Osteoblast (primary cell): Measurements from ENCODE around the gene DBN1. TPM values are rescaled to one million over a fixed set of nuclear protein-coding genes. Genes with fewer than 3 reads are reported as not detected.
A peak's percentile ranks its signal among the peaks of the same experiment; 100 is the strongest.

ENCODE experiments used
- DNase-seq: peaks from one replicate; pipeline ENCODE4 v3.0.0; 2011; ENCODE audit warnings: low spot score, mixed read lengths; ENCODE audit not compliant: insufficient read length; ENCODE audit errors: missing footprints
- H2AFZ ChIP-seq: 2 replicates; pipeline ENCODE4 v1.6.0; 2011; ENCODE audit warnings: mild to moderate bottlenecking, low read length
- H3K27ac ChIP-seq: 2 replicates; pipeline ENCODE4 v1.5.1; 2011; ENCODE audit warnings: mild to moderate bottlenecking, low read depth, low read length, moderate library complexity
- H3K27me3 ChIP-seq: 2 replicates; pipeline ENCODE4 v1.6.0; 2012; ENCODE audit warnings: mild to moderate bottlenecking, control low read depth, inconsistent platforms, low read length, moderate library complexity; ENCODE audit not compliant: insufficient read depth
- H3K36me3 ChIP-seq: 2 replicates; pipeline ENCODE4 v1.5.1; 2011; ENCODE audit warnings: mild to moderate bottlenecking, low read length, control low read depth, moderate library complexity; ENCODE audit not compliant: insufficient read depth
- H3K4me1 ChIP-seq: 2 replicates; pipeline ENCODE4 v1.5.1; 2011; ENCODE audit warnings: mild to moderate bottlenecking, low read length, control low read depth, moderate library complexity; ENCODE audit not compliant: insufficient read depth
- H3K4me2 ChIP-seq: 2 replicates; pipeline ENCODE4 v1.6.0; 2011; ENCODE audit warnings: mild to moderate bottlenecking, low read length; ENCODE audit not compliant: insufficient read depth
- H3K4me3 ChIP-seq: fragments of 200-600 bp; sonication (generic); 3 replicates; pipeline ENCODE4 v1.5.1; 2012; ENCODE audit warnings: mild to moderate bottlenecking, low read length, inconsistent platforms; ENCODE audit not compliant: insufficient read depth
- H3K79me2 ChIP-seq: 2 replicates; pipeline ENCODE4 v1.6.0; 2012; ENCODE audit warnings: mild to moderate bottlenecking, low read length, control low read depth, inconsistent platforms; ENCODE audit not compliant: insufficient read depth
- H3K9me3 ChIP-seq: 2 replicates; pipeline ENCODE4 v1.5.1; 2011; ENCODE audit warnings: low read depth, low read length, control low read depth
- H4K20me1 ChIP-seq: 2 replicates; pipeline ENCODE4 v1.6.0; 2012; ENCODE audit warnings: mild to moderate bottlenecking, low read length, control low read depth; ENCODE audit not compliant: insufficient read depth
- CTCF ChIP-seq: IDR thresholded peaks from 2 replicates; pipeline ENCODE4 v1.5.1; 2011; ENCODE audit warnings: mild to moderate bottlenecking, low read depth, low read length, moderate library complexity; ENCODE audit errors: extremely low read depth
- total RNA-seq: library from RNA; depleted of rRNA; stranded (reverse); fragments of >200 nt; gene quantifications from 2 replicates; pipeline ENCODE4 v1.2.3, GENCODE V29; 2012

Gene DBN1
- total RNA-seq, 1 donor, result 139 TPM

- peaks cover 21% of the 10 kb centered on the region for H3K36me3 ChIP-seq
- no peaks in the 10 kb centered on the region for H3K9me3 ChIP-seq
- H2AFZ ChIP-seq, result no peak overlapping the region
- no peak overlapping the region for H3K4me2 ChIP-seq
- peaks cover 30% of the 10 kb centered on the region for H3K79me2 ChIP-seq
- no peaks in the 10 kb centered on the region for H3K27me3 ChIP-seq
- peaks cover 13% of the 10 kb centered on the region for H3K4me1 ChIP-seq
- TF ChIP-seq CTCF, result no peak
- H4K20me1 ChIP-seq, result peaks cover 15% of the 10 kb centered on the region
- H3K4me3 ChIP-seq, result no peak overlapping the region
- no peak overlapping the region for H3K27ac ChIP-seq
- DNase-seq, result peak; percentile 42
Measured at GRCh38 chr5:177430972-177431316, 42.5 kb downstream of the DBN1 start.

- no peak for TF ChIP-seq CTCF
- peak; percentile 52 for DNase-seq
- H3K4me1 ChIP-seq, result peaks cover 18% of the 10 kb centered on the region
- H3K36me3 ChIP-seq, result peaks cover 18% of the 10 kb centered on the region
- H3K27ac ChIP-seq, result no peak overlapping the region
- no peak overlapping the region for H3K4me2 ChIP-seq
- H2AFZ ChIP-seq, result no peak overlapping the region
- H4K20me1 ChIP-seq, result peaks cover 15% of the 10 kb centered on the region
- peaks cover 30% of the 10 kb centered on the region for H3K79me2 ChIP-seq
- H3K27me3 ChIP-seq, result no peaks in the 10 kb centered on the region
- no peaks in the 10 kb centered on the region for H3K9me3 ChIP-seq
- H3K4me3 ChIP-seq, result no peak overlapping the region
Measured at GRCh38 chr5:177430140-177430951, 43.1 kb downstream of the DBN1 start.

- Histone ChIP-seq H3K27me3 (no peaks in the 10 kb centered on the region), H3K27ac (no peak overlapping the region), H4K20me1 (peaks cover 15% of the 10 kb centered on the region), H3K4me2 (no peak overlapping the region), H3K4me3 (no peak overlapping the region), H3K79me2 (peaks cover 30% of the 10 kb centered on the region), H3K36me3 (peaks cover 16% of the 10 kb centered on the region), H3K9me3 (no peaks in the 10 kb centered on the region), H3K4me1 (peaks cover 20% of the 10 kb centered on the region), H2AFZ (no peak overlapping the region)
- DNase-seq, result peak; percentile 88
- TF ChIP-seq CTCF, result no peak
Measured at GRCh38 chr5:177429248-177430040, 44.0 kb downstream of the DBN1 start.

GRCh38 chr5:177428574-177429217, 44.7 kb downstream of the DBN1 start:
- H3K4me1 ChIP-seq, result peaks cover 20% of the 10 kb centered on the region
- H3K27me3 ChIP-seq, result no peaks in the 10 kb centered on the region
- TF ChIP-seq CTCF, result no peak
- no peak overlapping the region for H3K27ac ChIP-seq
- peaks cover 15% of the 10 kb centered on the region for H4K20me1 ChIP-seq
- H3K79me2 ChIP-seq, result peaks cover 30% of the 10 kb centered on the region
- H3K4me2 ChIP-seq, result no peak overlapping the region
- H3K4me3 ChIP-seq, result no peak overlapping the region
- peaks cover 12% of the 10 kb centered on the region for H3K36me3 ChIP-seq
- no peaks in the 10 kb centered on the region for H3K9me3 ChIP-seq
- DNase-seq, result no peak
- H2AFZ ChIP-seq, result no peak overlapping the region
